22Rv1 (cell line): Measurements from ENCODE around the gene C6orf136.

Experiments
- CTCF ChIP-seq: fragments of 450-650 bp; IDR thresholded peaks from 2 replicates; pipeline ENCODE4 v1.5.1; 2017; ENCODE audit warnings: mild to moderate bottlenecking
- ZFX ChIP-seq: fragments of 450-650 bp; IDR thresholded peaks from 2 replicates; pipeline ENCODE4 v1.6.1; 2017; ENCODE audit warnings: antibody characterized with exemption, borderline replicate concordance

GRCh38 chr6:30612213-30612612 is 34.7 kb upstream of the C6orf136 start:
- TF ChIP-seq CTCF: peak; percentile 61
- no peak for TF ChIP-seq ZFX
